Iris pigment epithelial cell (primary cell): Measurements from ENCODE around the gene ELMO1.
A peak's percentile ranks its signal among the peaks of the same experiment; 100 is the strongest.

Source experiments
- DNase-seq: peaks from one replicate; pipeline ENCODE4 v3.0.0-alpha.2; 2011; ENCODE audit warnings: low read depth

The ELMO1 gene

DNA sequence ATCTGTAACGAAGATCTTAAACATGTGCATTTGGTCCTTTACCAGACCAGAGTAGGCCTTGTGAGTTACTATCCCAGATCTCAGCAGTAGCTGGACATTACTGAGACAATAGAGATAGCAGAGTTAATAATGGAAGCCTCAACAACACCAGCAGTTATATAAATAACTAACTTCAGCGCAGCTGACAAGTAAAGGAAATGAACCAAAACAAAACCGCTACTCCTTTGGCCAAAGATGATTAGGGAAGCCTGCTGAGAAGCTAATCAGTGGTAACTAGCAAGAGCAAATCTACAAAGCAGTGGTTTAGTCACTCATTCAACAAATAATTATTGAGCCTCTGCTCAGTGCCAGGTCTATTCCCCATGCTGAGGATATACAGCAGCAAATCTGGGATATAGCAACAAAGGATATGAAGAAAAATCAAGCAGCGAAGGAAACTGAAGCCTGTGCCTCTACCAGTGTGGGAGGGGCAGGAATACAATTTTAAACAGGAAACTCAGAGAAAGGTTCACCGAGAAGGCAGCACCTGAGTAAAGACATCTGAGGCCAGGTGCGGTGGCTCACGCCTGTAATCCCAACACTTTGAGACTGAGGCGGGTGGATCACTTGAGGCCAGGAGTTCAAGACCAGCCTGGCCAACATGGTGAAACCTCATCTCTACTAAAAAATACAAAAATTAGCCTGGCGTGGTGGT is 103.6 kb downstream of the ELMO1 start:
- DNase-seq = no peak

DNA sequence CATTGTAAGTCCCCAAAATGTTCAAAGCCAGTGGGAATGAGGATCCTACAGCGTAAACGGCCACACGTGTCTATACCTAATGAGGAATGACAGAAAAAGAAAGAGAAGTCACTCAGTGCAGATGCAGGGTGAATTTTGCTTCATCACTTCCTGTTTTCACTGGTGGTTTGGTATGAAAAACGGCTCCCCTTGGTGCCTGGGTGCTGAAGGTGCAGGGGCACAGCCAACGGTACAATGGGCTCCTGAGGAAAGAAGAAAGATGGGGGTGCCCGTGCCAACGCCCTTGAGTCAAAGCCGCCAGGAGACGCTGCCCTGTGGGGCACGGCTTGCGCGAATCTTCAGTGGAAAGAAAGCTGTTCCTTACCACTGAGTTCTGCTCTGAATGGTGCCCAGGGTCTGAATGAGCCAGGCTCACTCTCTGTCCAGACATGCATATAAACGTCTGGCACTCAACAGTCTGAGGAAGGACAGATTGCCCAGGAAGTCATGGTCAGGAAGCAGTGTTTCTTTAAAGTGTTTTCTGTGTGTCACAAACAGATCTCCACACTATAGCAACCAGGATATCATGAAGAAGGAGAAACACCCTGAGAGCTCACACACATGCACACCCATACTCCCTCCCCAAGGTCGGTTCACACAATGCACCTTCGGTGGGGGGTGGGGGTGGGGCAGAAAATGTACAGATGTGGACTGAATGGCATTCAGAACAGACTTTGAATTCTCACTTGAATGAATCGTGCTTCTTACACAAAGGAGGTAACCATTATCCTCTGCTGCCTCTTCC is 105.8 kb downstream of the ELMO1 start:
- DNase-seq = no peak

DNA sequence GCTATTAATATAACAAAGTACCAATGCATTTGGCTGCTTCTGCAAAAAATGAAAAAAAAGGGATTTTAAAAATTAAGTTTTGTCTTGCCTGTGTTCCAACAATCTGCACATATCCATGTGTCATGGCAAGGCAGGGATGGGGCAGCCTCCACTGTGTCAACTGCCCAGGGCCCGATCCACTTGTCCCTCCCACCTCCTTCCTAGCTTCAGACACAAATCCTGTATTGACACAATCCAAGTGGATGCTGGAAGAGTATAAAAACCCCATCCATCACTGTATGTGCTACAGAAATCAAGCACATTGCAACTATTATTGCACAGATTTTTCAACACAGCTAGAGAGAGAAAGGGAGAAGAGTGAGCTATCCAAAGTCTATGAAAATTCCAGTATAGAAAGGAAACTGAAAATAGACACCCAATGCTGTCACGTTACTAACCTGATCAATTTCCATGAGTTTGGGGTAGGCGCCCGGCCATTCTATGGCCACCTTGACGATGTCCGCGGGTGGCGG is 106.4 kb downstream of the ELMO1 start:
- DNase-seq = no peak

DNA sequence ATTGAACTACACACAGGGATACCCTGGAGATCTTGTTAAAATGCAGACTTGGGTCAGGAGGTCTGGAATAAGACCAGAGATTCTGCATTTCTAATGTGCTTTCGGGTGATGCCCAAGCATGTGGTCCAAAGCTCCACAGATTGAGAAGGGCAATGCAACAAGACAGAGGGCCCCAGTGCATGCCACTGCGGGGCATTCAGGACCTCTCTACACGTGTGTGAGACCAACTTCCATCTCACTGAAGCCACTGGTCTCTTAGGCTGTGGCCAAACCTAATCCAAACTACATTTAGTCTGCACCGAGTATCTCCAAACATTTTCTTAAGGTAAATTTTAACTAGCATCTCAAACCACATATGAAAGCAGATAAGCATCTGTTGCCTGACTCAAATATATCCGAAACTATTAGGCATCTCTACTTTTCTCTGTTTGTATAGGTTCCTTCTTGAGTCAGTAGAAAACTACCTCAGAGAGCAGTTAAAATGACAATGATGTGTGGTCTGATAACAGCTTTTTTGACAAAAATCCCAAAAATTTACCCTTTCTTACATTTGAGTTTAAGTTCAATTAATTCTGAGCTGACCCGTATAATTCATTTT is 107.5 kb downstream of the ELMO1 start:
- DNase-seq = no peak

DNA sequence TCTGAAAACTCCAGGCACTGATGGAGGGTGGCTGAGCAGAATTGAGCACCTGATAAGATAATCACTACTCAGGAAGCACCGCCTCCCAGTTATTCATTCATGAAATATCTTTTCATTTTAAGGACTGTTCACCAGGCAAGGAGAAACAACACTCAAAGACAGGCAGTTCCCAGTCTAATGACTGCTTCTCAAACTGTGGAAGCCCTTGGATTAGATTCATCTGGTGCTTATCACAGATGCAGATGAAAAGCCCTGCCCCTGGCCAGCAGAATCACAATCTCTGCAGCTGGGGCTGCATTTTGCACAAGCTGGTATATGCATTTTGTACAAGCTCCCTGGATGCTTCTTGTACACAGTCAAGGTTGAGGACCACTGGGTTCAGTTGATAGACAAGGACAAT is 109.7 kb downstream of the ELMO1 start:
- no peak for DNase-seq

DNA sequence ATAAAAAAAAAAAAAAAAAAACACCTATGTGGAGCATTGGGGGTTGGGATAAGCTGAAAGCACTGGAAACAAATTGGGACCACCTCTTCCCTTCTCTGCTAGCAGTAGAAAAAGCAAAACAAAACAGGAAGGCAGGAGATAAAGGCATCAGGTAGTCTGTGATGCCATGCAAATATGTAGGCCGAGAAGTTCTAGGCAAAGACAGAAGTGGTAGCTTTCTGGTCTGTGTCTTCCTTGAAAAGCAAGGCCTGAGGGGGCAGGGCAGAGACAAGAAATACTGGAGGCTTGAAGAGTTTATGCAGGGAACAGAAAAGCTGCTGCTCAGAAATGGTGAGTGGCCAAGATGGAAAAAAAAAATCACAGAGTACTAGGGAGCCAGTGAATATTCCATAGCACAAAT is 111.1 kb downstream of the ELMO1 start:
- DNase-seq = no peak

DNA sequence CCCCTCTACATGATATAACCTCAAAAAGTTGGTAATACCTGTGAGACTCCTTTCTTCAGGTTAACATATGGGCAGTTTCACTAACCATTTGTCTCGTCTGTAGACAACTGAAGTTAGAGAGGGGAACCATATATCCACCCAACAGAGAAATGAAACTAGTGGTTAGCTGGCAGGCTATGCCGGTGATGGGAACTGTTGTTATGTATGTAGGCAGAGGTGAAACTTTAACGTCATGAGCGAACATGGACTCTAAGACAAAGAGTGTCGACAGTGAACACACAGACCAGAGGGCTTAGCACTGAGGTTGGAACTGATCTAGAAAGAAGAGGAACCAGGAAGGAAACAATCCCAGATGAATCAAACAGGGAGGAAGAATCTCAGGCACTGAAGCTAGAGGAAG is 112.4 kb downstream of the ELMO1 start:
- no peak for DNase-seq

DNA sequence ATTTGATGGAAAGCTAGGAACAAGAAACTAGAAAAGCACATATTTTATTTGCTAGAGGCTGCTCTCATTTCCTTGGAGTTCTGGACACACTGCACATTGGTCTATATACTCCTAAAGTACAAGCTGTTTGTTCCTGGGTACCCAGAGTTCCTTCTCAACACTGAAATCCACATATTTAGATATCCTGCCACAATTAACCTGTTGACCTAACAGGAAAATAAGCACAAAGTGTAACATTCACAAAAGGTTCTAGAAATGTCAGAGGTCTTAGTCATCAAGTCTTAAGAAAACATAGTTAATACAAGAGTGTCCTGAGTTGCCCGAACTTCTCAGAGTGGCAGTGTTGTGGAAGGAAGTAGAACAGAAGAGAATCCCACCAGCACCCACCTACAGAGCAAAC is 115.6 kb downstream of the ELMO1 start:
- no peak for DNase-seq

DNA sequence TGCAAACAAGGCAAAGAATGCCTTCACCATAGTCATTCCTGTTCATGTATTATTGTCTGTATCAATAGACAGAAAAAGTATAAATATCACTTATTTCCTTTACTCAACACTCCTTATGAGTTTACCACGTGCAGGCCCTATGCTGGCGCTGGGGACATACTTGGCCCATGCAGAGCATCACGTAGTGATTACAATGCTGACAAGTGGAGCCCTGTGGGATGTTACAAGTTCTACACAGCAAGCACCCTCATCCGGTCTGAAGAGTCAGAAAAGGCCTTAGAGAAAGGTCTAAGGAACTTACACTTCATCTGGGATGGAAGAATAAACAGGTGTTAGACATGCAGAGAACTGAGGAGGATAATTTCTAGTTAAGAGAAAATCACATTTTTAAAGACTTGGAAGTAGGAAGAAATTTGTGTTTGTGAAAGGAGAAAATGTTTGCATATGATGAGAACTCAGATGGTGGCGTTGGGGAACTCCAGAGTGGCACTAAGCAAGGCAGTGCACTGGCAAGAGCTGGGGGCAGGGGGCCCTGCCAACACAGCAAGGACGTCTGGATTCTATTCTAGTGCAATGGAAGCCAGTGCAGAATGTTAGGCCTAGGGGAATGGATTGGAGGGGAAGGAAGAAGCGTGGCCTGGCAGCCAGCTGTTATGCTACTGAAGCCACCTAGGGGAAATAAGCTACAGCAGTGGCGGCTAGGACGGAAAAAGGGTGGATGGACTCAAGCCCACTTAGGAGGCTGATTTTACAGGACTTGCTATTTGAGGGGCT is 116.2 kb downstream of the ELMO1 start:
- DNase-seq = no peak

DNA sequence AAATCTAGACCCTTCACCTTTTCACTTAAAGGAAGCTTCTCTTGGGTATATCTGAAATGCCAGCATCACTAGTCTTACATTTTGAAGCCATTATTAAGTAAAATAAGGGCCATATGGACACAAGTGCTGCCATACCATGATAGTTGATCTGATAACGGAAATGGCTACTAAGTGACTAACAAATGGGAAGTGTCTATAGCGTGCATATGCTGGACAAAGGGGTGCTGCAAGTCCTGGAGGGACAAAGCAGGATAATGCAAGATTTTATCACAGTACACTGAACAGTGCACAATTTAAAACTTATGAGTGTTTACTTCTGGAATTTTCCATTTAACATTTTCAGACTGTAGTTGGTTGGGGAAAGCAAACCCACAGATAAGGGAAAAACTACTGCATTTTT is 117.9 kb downstream of the ELMO1 start:
- DNase-seq = no peak

DNA sequence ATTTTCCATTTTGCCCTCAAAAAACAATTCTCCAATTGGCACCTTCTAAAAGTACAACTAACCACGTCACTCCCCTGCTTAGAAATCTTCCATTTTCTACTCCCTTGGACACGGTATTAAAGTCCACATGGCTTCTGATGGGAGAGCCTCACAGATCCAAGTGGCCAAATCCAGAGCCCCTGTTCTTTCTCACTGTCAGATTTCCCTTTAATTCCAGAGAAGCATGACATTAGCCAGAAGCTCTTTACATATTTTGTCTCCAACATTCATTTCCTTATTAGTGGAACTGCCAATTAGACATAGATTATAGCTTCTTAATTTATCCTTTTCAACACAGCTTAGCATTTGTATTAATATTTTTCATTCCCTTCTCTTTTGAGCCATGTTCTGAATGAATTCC is 118.7 kb downstream of the ELMO1 start:
- no peak for DNase-seq

DNA sequence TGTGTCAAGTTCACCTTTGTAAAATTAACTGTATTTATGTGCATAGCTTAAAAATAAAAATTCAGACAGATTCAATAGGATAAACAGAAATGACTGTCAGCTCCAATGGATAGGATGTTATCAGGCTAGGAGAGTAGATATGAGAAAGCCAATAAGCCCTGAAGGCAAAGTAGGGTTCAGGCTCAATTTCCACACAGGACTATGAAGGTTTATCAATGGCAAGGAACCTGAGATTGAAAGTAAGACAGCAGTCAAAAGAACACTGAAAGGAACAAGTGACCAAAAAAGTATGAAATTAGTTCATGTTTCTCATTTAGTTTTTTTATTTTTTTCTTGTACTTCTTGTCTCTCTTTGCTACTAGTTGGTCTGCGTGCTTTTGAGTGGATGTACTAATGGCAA is 121.4 kb downstream of the ELMO1 start:
- no peak for DNase-seq

DNA sequence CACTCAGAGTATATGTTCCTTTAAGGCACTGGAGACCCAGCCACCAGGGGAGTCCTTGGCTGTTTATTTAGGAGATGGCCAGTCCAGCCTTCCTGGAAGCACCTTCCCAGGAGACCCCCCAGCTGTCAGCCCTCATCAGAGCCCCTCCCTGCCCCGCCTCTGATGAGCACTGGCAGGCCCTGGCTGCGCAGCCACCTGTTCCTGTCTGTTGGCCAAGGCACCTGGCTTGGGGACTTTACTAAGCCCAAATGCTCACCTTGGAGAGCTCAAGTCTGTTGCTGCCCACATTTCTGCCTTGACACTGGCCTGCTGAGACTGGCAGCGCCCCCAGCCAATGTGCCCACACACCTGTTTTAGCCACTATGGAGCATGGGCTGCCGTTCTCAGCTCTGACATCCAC is 124.7 kb downstream of the ELMO1 start:
- no peak for DNase-seq

DNA sequence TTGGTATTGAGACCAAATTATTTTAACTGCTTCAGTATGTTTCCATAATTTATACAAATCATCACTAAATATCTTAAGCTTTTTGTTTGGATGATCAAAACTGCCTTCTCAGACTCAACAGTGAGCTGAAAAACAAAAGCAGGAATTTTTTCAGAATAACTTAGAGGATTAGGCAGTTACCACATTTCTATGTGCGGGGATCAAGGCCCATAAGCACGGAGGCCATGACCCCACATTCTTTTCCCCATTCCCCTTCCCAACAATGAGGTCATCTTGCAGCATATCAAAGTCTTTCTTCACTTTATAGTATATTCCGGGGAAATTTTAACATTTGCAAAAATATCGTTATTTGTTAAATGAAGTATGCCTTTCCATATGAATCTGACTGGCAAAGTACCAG is 125.8 kb downstream of the ELMO1 start:
- no peak for DNase-seq

DNA sequence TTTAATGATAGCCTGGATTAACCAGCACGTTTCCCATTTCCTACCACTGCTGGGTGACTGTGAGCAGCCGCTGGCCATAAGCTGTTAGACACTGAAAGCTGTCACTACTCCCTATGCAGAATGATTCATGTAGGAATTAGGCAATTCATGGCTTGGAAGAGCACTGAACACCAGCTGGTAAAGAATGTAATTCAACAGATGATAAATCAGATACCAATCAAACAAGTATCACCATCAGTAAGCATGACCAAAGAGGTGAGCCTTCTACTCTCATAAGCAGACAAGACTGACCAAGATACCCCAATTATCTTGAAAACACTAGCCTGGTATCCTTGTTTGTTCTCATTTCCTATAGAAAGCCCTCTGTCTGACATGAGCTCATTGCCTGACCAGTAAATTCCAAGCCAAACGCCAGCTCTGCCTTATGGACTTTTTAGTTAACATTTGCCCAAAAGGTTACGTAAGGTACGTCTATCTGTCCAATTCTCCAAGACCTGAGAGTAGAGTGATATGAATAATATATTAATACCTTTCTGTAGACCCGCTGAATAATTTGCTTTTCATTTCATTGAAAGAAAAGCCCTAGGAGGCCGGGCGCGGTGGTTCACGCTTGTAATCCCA is 127.7 kb downstream of the ELMO1 start:
- DNase-seq = peak; percentile 3

DNA sequence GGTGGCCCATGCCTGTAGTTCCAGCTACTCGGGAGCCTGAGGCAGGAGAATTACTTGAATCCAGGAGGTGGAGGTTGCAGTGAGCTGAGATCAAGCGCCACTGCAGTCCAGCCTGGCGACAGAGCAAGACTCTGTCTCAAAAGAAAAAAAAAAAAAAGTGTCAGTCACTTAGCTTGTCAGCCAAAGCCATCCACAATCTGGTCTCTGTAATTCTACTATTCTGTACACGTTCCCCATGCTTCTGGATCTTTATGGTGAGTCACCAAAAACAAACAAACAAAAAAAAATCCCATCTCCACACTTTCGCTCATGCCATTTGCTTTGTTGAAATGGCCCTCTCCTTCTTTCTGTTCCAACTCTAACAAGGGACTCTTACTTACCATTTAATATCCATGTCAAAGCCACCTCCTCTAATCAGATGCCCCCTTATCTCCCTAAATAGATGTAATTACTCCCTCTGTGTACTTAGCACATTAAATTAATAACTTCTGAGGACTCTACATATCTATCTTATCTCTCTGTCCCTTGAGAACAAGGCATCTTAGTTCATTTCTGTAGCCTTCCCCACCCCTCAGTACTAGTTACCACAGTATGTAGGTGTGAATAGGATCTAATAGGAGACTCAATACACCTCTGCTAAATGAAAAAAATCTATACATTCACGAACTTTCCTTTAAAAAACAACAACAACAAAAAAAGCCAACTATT is 128.4 kb downstream of the ELMO1 start:
- DNase-seq = no peak

DNA sequence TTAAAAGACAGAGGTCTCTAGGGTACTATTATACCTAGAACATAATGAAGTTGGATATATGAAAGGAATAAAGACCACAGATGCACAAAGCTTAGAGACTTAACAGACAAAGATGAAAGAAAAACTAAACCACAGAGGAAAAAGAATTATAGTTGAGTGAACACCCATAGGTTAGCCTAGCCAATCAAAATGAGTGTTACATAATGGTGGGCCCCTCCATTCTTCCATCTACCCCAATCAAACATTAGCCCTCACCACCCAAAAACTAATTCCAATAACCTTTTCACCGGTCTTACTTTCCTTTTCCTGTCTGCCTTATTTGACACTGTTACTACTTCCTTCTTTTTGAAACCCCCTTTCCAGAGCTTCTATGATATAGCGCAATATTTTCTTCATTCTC is 130.1 kb downstream of the ELMO1 start:
- no peak for DNase-seq

DNA sequence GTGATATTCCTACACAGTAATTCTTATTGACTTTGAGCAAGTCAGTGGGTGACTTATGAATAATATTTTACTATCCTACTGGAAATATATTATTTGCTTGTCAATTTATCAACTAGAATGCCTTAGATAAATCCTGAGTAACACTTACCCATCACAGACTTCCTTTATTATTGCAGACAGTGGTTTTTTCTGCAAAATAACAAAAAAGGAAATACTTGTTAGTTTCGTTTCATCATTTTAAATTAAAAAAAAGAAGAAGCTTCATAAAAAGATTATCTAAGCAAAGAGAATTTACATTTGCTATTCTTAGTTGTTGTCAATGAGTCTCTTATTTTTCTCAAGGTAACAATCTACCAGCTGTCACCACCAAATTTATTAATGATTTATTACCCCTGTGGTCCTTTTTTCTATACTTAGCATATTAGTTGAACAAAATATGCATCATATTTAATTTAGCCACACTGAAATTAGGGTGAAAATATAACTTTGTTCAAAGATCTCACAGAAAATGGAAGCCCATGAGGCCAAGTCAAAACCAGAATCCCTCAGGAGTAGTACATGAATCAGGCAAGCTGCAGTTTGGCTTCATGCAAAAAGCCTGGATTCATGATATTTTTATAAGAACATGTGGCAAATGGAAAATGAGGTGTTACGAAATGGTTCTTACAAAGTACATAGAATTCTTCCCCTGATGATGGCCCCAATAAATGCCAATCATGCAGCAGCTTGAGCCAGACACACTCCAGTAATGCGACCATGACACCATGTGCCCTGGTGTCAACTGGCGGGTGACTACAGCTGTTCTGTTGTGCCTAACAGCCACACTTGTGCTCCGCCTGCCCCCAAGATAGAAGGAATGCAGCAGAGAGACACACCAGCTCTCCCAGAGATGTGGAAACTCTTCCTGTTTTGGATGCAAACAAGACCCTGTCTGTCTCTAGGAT is 132.6 kb downstream of the ELMO1 start:
- no peak for DNase-seq

DNA sequence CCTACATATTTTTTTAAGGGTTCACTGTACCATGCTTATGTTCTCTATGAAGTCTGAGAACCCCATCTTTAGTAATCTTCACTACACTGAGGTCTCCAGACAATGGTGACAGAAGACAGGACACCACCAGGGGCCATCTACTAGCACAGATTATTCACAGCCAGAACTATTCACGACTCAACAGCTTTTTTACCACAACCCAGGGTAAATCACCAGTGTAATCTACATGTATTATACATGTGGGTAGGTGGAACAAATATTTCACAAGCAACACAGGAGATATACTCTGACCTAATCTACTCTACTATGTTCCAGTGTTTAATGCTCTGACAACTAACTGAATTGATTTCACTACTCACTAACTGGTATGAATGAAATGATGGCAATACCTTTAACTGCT is 136.1 kb downstream of the ELMO1 start:
- DNase-seq = no peak

DNA sequence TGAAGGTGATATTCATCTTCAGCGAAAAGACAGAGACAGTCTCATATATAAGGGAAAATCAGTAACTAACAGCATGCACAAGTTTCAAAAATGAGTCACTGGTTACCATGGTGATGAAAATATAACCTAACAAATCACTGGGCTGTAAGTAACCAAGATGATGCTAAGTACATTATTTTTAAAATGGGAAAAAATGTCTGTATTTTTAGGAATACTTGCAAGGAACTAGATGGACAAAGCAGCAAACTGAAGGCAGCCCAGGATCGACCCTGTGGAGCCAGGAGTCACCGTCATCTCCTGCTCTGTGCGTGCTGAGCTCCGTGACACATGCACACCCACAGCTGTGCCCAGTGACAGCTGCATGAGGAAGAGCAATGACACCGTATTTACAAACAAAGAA is 137.3 kb downstream of the ELMO1 start:
- DNase-seq = peak; percentile 10
